GM19328 (cell line): ENCODE data around the gene OSR1.

Experiments used
- ATAC-seq: cut with Tn5 transposase; IDR thresholded peaks from one replicate; pipeline ENCODE4 v1.9.1; 2021; ENCODE audit warnings: mild to moderate bottlenecking, moderate library complexity; ENCODE audit not compliant: unreplicated experiment

The OSR1 gene

DNA sequence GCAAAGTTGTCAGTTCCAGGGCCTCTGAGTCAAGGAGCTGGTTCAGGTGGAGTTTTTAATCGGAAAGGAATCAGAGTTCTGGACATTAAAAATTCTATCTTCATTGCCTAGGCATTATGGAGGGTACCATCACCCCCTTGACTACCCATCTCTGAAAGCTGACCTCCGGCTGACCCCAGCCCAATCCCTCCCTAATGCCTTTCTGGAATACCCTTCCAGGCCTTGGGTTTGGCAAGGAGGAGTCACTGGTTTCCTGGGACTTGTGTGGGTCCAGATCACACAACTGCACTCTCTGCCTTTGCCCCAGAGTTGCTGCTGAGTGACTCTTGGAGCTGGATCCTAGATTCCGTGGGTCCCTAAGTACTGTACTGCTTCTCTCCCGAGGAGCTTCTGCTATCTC lies 1.0 kb upstream of the OSR1 start:
- ATAC-seq, result no peak

DNA sequence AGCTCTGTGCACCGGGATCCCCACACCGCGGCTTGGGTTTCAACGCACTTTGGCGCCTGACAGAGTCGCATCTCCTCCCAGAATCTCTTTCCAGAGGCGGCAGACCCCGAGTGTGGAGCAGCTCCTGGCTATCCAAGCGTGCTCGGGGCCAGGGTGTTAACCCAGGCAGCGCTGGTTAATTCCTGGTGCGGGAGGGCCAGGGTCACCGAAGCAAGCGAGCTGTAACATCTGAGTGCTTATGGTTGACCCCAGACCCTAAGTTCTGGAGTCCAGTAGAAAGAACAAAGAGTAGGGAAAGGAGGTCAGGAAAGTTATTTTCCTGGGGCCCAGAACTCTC lies 566 bp upstream of the OSR1 start:
- ATAC-seq, result no peak

DNA sequence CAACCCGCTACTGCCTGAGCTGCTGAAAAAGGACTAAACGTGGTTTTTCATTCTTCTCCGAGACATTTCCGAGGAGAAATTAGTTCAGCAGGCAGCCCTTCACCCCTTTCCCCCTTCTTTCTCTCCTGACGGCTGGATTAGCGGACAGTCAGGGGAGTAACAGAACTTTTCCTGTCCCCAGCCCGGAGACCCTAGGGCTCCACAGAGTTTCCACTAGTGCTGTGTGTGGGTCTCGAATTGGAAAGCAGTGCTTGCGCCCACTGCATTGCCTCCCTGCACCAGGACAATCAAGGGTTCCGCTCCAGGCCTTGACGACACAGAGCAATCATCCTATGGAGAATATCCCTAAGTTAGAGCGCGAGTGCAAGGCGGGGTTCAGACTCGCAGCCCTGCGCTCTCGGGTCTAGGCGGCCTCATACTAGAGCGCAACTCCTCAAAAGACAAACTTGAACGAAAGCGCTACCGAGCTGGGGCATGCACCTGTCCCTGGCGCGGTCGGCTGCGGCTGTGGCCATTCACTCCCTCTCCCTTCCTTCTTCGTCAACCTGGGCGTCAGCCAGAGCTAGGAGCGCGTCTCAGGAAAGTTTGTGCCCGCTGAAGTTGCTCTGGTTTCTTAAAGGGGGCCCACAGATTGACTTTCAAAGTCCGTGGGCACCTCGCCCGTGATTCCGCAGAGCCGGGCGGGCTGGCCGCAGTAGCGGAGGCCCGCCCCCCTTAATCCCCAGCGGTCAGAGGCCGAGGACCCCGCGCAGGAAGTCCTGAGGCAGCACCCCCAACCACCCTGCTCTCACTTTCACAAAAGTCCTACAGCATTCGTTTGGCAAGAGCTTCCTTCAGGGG lies 801 bp downstream of the OSR1 start:
- ATAC-seq, result no peak

DNA sequence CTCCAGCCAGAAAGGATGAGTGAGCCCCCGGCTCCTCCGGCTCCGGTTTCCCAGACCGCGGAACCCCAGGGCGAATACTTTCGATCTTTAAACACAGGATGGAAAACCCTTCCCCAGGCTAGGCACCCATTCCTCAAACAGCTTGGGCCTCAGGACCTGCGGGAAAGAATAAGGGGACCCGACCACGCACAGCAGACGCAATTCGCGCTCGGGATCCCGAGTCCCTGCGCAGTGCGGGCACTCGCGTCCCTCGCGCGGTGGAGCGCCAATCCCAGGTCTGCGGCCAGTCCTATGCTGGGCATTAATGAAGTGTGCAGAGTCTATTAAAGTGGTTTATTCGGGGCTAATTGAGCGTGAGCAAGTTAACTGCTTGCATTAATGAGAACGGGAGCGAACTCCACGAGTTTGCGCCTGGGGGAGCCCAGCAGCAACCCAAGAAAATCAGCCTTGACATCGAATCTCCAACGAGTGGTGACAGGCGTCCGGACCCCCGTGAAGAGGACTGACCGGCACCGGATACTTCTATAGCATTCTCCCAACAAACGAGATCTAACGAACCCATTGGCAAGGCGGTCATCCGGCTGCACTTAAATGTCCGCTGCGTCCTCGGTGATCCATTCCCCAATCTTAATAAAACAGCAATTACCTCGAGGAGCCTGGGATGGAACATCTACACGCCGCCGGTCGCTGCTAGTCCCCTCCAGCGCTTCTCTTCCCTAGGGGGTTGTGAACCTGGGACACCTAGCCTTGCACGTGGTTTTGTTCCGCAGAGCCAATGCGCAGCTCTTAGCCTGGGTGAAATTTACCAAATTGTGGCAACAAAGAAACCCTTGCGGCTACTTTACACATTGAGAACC lies 1.6 kb downstream of the OSR1 start:
- no peak for ATAC-seq

DNA sequence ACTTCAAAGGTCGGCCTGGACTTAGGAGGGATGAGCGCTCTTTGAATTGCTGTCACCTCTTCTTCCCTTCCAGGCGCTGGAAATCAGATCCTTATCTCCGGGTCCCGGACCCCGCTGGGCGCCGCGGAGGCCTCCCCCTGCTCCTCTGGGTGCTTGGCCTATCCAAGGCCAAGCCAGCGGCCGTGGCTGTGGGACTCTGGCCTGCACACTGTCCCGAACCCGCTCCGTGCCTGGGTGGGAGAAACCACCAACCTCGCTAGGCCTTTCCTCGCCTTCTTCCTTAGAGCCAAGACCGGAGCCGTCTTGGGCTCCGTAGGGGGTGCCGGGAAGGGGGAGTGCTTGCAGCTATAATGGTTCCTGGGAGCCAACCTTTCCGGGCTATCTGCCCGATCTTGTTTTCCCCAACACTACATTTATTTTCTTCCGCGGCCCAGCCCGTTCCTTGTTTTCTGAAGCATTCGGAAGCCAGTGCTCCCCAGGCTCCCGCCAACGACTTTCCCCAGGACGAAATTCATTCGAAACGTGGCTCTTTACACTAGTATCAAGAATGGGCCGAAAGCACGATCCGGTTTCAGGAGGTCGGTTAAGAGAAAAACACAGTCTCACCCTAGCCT lies 2.4 kb downstream of the OSR1 start:
- no peak for ATAC-seq

DNA sequence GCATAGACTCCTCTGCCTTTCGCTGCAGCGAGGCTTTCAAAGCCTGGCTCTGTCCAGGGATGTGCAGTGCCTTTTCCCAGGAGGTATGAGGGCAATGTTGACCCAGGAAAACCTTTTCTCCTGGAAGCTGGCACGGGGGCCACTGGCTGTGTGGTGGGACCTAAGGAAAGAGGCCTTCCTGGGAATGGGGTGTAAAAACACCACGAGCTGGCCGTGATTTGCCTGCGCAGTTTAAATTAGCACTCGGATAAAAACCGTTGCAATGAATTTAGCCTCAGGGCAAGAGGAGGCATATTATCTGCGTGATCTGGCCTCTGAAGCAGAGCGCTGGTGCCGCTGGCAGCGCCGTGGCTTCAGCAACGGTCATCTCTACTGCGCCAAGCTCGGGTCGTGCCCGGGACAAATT lies 3.0 kb downstream of the OSR1 start:
- no peak for ATAC-seq

DNA sequence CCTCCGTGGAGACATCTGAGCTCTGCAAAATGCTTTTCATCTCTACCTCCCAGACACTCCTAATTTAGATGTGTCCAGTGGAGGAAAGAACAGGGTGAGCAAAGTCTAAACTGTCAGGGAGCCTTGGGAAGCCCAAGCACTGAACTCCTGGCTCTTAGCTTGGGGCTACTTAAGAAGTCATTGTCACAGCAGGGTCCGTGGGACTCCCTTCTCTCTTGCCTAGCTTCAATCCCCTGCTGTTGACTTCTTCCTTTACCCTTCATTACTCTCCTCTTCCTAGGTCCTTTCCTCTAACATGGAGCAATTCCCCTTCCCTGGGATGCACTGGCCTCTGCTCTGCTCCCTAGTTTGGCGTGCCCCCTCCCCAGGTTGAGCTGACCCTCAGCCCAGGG lies 3.4 kb downstream of the OSR1 start:
- no peak for ATAC-seq

DNA sequence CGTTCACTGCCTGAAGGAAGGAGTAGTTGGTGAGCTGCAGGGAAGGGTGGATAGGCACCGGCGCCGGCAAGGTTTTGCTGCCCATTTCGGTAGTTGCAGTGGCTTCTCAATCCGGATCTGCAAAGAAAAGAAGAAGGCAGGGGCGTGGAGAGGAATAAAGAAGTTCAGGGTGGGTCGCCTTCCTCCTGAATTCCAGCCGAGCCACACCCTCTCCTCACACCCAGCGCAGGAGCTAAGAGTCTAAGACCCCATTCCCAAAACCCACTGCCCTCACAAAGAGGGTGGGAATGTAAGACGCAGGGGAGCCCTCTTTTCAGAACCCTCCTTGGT lies 4.7 kb downstream of the OSR1 start:
- ATAC-seq, result no peak

DNA sequence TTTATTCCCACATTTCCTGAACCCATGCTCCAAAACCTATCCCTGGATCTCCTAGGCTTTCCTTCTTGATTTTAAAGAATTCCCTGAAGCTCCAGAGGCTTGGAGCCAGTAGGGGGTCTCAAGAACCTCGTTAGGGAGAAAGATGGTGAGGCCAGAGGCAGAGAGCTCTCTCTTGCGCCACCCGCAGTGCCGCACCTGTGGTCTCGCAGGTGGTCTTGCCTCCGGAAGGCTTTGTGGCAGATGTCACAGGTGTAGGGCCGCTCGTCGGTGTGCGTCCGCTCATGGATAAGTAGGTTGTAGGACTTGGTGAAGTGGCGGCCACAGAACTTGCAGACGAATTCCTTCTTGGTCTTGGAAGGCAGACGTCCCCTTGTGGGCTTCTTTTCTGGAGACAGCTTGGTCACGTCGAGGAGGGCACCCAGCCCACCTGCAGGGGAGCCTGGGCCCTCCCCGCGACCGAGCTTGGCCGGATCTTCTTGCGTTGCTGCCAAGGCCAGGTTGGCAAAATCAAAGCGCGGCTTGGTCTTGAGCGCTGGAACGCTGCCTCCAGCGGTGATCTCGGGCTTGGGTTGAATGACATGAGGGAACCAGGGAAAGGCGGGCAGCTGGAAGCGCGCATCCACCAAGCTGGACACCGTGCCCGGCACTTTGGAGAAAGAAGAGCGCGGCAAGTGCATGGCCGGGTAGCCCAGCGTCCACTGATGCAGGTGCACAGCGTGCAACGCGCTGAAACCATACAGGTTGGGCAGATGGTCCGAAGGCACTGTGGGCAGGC lies 5.3 kb downstream of the OSR1 start:
- ATAC-seq, result no peak

DNA sequence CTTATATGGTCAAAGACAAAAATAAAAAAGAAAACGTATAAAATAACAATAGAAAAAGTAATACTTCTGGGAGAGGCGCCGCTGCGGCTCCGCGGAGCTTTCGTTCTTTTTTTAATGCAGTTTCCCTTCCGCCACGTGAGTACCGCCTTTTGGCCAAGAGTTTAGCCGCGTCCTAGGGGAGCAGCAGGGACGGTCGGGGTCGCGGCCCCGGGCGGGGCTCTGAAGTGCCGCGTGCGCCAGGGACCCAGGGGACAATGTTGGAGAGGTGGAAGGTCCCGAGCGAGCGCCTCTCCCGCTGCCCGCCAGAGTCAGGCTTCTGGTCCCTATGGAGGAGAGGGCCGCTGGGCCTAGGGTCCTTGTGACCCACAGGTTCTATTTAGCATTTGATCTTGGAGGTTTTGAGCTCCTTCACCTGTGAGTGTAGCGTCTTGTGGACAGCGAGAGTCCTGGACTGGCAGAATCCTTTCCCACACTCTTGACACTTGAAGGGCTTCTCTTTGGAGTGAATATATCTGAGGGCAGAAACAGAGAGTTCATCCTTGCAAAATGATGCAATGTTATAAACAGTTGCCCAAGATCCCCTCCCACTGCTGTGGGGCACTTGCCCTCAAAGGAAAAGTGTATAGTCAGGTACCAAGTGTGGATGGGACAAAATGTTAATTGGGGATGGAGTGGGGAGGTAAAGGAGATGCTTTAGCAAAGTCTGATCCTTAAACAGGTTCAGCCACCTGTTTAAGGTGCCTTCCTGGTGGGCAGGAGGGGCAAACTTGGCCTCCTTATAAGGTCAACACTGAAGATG lies 6.3 kb downstream of the OSR1 start:
- ATAC-seq, result no peak

DNA sequence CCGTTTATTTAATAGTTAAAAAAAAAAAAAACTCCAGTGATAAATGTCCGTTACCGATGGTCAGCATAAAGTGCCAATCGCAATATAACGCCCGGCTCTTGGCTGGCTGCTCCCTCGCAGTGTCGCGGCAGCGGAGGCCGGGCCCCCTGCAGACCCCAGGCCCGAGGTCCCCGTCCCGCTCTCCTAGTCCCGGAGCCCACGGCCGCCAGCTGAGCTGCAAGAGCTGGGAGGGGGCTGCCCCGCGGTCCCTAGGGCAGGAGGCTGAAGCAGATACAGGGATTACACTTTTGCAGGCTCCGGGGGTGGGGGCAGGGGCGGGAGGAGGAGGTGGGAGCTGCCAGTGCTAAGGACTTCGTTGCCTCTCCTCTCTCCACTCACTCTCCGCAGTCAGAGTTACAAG lies 6.9 kb downstream of the OSR1 start:
- ATAC-seq, result no peak

DNA sequence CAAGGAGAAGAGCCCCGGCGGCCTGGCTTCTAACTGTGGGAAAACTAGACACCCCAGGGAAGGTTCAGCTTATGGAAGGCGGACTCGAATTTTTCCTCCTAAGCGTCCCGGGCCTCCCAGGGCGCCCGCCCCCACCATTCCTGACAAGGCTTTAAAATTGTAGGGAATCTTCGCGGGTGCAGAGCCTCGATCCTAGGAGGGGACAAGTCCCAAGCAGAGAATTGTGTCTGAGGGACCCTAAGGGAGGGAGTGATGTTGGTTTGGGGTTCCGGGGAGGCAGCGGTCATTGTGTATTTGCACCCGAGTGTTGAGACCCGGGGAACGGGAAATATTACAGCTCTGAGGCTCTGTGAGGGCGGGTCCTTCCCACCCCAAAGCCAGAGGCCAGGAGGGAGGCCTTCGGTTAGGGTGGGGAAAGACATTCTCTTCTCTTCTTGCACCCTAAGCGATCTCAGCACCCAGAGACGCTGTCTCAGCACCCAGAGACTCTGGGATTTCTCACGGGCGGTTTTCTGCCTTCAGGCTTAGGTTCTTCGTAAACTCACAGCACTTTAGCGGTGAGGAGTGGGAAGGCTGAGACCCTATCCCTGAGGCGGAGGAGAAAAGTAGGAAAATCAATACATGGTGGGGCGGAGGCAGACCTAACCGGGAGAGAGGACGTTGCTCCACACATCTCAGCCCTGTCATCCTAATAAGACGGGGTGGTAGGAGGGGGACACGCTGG lies 7.6 kb downstream of the OSR1 start:
- ATAC-seq, result no peak

DNA sequence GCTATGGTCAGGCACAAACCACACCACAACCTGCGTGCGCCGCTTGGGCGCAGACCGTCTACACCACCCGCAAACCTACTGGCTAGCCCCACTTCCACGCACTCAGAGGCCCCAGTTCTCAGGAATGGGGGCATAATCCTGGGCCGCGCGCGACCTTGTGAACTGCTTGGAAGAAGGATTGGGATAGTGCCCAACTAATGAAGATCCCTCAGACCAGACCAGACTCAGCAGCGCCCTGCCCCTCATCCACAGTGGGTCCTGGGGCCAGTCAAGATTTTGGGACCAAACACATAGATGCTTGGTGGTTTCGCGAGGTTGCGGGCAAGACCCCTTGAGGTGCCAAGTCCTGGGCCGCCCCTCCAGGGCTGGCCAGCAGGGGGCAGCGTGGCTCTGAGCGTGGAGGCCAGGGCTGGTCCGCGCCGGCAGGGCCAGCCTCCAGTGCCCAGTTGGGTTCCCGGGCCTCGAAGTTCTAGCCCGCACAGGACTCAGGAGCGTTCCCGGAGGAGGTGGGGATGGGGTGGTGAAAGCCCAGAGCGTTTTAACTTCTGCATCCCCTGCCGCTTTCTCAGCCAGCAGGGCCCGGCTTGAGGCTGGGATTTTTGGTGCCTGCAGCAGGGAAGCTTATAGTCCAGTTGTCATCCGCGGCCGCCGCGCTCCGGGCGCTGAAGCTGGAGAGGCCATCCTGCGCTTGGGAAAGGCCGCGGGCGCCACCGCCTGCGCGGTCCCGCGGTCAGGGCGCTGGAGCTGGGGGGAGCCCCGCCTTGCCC lies 8.3 kb downstream of the OSR1 start:
- no peak for ATAC-seq

DNA sequence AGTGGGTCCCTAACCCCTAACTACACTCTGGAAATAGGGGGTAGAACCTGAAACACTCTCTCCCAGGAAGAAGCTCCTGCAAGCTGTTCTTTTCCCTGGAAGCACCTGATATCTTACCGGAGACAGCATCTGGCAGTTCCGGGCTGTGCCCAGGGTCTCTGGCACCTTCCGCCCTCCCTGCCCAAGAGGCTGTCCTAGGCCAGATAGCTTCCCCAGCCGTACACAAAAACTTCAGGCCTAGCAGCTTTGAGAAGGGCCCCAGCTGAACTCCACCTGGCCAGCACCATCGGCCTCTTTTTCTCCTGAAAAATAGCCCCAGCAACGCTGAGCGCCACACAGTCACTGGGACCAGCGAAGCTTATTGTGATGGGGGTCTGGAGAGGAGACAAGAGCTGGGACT lies 9.7 kb downstream of the OSR1 start:
- no peak for ATAC-seq

DNA sequence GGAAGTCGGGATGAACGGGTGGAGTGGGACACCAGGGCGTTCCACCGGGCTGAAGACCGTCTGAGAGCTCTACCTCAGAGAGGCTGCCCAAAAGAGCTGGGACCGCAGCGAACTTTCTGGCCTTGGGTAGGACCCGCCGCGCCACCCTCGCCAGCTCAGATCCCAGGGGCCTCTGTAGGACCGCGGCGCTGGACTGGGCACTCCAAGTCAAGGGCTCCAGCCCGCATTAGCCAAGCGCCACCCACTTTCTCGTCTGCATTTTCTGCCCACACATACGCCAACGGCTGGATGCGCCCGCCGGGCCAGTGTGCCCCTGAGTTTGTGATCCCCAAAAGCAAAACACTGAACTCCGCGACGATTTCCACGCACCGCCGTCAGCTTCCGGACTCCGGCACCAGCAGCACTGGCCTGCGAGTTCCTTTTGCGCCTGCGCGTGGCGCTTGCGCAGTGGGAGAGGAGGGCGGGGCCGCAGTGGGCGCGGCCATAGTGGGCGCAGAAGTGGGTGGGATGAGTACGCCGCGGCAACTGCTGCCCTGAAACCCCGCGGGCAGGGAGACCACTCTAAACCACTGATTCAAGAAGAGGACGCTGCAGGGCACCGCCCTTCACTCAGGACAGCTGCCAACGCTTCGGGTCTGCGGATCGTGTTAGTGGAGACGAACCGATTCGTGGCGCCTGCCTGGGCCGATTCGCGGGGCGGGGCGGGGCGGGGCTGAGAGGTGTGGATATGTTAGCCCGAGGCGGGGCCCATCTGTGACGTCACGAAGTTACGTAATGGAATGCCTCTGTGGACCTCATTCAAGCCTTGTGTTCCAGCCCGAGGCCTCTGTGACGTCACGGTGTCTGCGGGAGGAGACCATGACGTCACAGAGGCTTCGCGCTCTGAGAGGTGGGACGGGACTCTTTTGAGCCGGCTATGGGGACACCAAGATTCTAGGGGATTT lies 10.5 kb downstream of the OSR1 start:
- ATAC-seq, result peak; percentile 92

DNA sequence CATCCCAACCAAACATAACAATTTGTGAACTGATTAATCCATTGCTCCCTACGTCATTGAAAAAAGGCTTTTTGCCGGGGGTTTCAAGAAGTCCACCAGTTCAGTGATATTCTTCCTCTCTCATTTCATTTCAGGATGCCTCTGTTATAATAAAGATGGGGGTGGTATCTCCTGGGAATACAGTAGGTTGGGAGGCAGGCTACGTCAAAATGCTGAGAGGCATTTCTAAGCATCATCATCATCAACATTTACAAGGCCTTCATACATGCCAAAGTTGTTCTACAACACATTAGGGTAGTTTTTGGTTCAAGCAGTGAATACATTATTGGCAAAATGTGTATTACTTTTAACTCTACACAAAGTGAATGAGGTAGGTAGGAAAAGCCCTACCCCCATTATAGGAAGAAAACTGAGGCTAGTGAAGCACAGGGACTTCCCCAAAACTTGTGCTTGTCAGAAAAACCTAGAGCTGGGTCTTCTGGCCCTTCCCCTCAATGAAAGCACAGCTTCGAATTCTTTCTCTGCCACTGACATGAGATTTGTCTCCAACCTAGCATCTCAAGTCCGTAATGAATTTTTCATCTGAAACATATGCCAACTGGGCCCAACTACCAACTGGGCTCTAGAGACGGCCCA lies 11.3 kb downstream of the OSR1 start:
- peak; percentile 5 for ATAC-seq

DNA sequence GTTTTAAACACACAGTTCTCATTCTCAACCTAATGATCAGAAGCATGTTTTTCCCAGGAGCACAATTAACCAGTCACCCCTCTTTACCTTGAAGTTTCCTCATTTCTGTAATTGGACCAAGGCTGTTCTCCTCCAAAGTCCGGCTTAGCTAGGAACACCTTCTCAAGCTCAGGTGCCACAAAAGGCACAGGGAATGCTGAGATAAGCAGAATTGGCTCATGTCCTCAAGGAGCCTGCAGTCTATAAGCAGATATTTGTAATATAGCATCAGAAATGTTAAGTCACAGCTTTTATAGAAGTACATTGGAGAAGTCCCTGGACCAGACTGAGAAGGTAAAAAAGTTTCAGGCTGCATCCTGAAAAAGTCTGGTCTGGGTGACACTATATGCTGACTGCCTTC lies 20.7 kb downstream of the OSR1 start:
- no peak for ATAC-seq

DNA sequence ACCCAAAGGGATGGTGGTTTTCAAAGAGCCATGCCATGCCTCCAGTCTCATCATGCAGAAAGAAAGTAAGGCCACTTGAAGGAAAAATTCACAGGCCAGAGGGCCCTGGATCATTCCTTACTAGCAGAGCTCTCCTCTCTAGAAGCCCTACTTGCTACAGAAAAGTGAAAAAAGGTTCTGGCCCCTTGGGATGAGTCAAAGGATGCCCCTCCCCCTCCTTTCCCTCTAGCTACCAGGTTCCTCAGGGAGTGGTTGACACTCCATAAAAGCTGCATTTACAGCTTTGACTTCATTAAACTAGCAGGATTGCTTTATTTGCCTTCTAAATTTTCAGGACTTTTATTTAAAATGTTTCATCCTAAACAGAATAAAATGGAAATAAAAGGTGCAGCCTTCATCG lies 21.2 kb downstream of the OSR1 start:
- ATAC-seq, result no peak
